ENCODE results near the gene P4HA1.

- TF ChIP-seq POLR2A (IDR thresholded peaks at IDR 0.05; ENCODE audit: low read length) (no peak), GATA1 (IDR thresholded peaks at IDR 0.05; ENCODE audit: low read depth, low read length) (no peak)
These were observed 34.9 kb downstream of the P4HA1 start for GRCh38 chr10:73061743-73062142.
